ENCODE data around the gene SIPA1.

Gene SIPA1

DNA sequence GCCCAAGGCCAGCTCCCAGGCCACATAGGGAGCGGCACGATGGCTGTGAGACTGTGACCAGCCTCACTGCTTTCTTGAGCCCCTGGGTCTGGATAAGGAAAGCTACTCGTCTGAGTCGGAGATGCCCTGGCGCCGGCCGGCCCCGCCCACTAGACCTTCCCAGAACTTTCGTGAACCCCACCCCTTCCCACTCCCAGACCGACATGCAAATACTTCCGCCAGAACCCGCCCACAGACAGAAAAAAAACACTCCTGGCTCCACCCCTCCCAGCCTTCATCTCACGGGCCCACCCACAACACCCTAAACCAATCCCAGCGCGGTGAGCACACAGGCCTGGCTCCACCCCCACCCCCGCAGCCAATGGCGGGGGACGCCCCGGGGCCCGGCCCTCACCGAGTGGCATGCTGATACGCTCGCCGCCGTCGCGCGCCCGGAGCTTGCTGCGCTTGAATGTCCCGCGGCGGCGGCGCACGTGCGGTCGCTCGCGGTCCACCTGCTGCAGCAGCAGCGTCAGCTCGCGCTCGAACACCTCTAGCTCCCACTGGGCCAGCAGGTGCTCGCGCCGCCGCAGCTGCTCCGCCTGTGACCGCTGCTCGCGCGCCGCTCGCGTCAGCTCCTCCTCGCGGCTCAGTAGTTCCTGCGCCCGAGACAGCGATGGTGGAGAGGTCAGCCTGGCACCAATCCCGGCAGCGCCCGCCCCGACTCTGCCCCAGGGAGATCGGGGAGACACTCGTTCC lies 30.9 kb upstream of the SIPA1 start:
- no peak for DNase-seq
- in situ Hi-C loops (cut with MboI; ENCODE audit: low pct_unique_long_range_greater_than_20kb, low sequenced_read_pairs): no loop called here

DNA sequence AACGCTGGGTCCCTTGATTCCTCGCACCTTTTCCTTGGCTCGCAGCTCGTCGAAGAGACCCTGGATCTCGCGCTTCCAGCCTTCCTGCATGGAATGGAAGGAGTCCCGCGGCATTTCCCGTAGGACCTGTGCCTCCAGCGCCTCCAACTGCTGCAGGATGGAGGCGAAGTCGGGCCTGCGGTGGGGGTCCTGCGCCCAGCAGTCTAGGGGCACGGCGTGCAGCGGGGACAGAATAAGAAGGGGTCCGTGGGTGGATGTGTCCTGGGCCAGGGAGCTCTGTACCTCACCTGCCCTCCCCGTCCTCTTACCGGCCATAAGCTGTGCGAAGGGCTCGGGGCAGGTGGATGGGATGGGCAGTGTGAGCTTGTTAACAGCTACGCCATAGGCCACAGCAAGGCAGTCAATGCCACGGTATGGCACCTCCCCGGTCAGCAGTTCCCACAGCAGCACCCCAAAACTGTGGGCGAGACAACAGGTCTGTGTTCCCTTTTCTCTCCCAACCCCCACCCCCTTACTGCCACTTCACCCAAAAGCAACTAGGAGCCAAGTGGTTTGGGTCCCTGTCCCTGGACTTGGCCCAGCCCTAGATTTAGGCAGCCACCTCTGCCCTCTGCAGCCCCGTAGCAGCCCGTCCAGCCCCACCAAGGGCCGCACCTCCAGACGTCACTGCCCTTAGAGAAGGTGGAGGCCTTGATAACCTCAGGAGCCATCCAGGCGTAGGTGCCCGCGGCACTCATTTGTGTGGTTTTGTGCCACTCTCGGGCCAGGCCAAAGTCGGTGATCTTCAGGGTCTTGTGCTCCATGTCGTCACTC lies 30.1 kb upstream of the SIPA1 start:
- in situ Hi-C loops (cut with MboI; ENCODE audit: low pct_unique_long_range_greater_than_20kb, low sequenced_read_pairs): no loop called here
- no peak for DNase-seq

DNA sequence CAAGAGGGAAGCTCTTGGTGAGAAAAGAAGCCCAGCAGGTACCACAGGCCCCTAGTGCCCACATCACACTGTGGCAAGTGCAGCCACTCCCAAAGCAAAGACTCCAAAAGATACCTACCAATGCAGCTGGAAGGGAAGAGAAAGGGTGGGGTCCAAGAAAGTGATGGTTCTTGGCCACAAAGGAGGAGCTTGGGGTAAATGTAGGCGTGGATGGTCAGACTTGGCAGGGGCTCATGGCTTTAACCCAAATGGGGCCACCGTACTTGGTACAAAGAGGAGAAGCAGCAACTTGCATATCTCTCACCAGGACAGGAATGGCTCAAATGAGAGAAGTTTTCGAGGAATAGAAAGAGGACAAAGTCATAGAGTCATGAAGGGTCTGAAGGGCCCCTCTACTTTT lies 28.7 kb upstream of the SIPA1 start:
- in situ Hi-C loops (cut with MboI; ENCODE audit: low pct_unique_long_range_greater_than_20kb, low sequenced_read_pairs): no loop called here
- DNase-seq: no peak

DNA sequence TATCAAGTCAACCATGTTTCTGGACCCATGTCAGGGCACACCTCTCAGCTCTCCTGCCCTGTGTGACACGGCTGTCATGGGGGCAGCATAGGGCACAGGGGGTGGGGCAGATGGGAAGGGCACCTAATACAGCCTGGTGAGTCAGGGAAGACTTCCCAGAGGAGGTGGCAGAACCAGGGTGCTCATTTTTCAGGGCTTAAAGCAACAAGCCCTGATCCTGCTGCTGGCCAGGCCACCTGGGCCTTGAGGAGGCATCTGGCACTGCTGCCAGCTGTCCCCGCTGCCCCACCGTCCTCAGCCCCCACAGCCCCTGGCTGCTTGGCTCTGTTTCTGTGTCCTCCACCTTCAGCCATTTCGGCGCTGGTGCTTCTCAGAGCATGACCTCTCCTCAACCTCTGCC lies 28.2 kb upstream of the SIPA1 start:
- in situ Hi-C loops (cut with MboI; ENCODE audit: low pct_unique_long_range_greater_than_20kb, low sequenced_read_pairs): no loop called here
- no peak for DNase-seq

DNA sequence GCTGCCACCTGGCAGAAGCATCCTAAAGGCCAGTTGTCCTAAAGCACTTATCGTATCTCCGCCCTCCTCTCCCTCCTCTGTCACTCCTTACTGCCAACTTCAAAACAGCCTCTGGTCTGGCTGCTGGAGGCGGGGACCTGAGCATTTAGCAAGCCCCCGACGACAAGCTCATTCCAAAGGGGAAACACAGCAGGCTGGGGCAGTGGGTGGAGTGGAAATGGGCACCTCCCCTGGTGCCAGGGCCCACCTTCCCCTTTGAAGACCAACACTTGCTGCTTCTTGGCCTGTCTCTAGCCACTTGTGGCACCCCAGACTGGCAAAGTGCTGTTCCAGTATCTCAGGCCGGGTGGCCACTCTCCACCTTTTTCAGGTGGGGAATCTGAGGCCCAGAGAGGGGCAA lies 27.5 kb upstream of the SIPA1 start:
- DNase-seq: no peak
- in situ Hi-C loops (cut with MboI; ENCODE audit: low pct_unique_long_range_greater_than_20kb, low sequenced_read_pairs): no loop called here

DNA sequence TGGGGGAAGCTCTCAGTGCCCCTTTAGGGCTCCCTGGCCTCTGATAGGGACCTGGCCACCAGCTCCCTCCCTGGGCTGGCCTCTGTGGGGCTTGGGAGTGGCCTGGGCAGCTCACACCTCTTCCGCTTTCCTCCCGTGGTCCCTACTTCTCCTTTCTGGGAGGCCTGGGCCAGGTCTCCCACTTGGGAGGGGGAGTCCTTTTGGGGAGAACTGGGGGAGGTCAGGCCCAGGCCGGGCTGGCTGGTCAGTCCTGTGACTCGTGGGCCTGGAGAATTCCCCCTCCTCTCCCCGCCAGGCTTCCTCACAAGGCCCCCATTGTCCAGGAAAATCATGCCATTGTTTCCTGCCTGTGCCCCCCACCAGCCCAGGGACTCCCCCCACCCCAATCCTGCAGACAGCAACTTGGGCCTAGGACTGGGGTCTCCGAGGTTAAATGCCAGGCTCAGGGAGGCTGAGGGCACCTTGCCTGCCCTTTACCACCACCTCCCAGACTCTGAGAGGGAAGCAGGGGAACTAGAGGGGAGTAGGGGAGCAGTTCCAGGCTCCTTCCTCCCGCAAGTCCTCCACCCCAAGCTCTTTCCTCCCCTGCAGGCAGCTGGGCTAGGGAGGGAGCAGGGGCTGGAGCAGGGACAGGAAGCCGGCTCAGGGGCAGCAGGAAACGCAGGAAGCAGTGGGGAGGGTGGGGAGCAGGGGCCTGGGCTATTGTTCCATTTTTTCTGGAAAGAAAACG lies 26.7 kb upstream of the SIPA1 start:
- in situ Hi-C loops (cut with MboI; ENCODE audit: low pct_unique_long_range_greater_than_20kb, low sequenced_read_pairs): no loop called here
- DNase-seq: peak; percentile 68

DNA sequence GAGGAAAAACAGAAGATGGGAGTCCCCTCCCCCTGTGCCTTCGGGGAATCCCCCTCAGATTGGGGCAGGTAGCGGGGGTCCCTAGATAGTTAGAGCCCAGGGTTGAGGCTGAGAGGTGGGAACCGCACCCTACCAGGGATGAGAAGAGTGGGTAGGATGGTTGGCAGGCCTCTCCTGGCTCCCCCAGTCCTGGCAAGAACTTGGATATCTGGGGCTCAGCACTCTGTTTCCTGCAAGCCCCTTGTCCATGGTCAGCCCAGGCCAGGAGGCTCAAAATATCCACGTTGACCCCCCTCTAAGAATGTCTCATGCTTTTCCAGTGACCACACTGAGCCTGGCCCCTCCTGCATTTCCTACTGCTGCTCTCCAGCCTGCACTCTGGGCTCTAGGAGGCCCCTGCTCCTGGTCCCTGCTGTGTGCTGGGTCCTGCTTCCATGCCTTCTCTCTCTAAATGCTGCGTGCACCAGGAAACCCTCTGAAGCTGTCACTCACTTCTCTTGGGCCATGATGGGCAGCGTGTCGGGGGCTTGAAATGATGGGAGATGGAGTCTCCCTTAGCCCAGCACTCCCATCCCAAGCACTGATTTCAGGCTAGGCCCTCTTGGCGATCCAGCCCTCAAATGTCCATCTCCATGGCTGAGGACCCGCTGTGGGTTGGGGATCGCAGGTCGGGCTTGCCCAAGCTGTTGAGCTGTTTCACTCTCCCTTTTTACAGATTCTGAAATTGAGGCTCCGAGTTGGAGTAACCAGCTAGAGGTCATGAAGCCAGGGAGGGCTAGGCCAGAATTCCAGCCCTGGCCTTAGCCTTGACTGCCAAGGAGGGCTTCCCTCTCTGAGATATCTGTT lies 25.9 kb upstream of the SIPA1 start:
- DNase-seq: no peak
- in situ Hi-C loops (cut with MboI; ENCODE audit: low pct_unique_long_range_greater_than_20kb, low sequenced_read_pairs): no loop called here

DNA sequence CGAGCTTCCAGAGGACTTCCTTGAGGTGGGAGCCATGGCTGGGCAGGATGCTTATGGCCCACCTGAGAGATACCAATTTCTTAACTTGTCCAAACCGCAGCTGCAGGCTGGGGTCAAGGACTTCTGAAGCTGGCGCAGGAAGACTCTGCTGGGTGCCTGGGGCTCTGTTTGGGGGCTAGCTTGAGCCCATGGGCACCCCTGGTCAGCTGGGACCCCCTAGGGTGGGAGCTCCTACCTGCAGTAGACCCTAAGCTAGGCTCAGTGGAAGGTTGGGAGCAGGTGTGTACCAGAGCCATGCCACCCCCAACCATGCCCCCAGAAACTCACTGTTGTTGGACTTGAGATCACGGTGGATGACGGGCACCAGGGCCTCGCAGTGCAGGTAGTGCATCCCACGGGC lies 25.2 kb upstream of the SIPA1 start:
- DNase-seq: no peak
- in situ Hi-C loops (cut with MboI; ENCODE audit: low pct_unique_long_range_greater_than_20kb, low sequenced_read_pairs): no loop called here

DNA sequence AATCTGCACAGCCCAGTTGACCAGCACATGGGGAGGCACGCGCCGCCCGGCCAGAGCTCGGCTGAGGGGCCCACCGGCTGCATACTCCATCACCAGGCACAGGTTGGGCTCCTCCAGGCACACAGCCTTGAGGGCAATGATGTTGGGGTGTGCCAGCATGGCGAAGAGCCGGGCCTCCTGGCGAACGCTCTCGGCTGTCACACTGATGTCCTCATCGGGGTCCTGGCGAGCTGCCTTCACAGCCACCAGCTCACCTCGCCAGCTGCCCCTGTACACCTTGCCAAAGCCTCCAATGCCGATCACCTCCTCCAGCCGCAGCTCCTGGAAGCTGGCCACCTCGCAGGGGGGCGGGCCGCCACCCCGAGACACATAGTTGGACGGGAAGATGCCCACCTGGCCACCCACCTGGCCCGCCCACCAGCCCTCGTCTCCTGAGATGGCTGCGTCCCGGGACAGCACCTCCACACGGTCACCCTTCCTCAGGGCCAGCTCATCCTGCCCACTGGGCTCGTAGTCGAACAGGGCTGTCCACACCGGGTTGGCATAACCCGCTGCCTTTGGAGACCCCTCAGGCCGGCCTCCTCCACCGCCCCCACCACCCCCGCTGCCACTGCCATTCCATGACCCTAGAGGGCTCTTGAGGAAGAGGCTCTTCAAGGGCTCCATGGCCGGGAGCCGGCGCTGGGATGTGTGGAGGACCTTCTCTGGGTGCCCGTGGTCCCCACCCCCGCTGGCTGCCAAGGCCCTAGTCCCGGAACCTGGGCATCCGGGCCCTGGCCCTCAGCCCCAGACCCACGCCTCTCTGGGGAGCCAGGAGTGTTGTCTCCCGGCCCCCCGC lies 24.6 kb upstream of the SIPA1 start:
- in situ Hi-C loops (cut with MboI; ENCODE audit: low pct_unique_long_range_greater_than_20kb, low sequenced_read_pairs): no loop called here
- DNase-seq: no peak

DNA sequence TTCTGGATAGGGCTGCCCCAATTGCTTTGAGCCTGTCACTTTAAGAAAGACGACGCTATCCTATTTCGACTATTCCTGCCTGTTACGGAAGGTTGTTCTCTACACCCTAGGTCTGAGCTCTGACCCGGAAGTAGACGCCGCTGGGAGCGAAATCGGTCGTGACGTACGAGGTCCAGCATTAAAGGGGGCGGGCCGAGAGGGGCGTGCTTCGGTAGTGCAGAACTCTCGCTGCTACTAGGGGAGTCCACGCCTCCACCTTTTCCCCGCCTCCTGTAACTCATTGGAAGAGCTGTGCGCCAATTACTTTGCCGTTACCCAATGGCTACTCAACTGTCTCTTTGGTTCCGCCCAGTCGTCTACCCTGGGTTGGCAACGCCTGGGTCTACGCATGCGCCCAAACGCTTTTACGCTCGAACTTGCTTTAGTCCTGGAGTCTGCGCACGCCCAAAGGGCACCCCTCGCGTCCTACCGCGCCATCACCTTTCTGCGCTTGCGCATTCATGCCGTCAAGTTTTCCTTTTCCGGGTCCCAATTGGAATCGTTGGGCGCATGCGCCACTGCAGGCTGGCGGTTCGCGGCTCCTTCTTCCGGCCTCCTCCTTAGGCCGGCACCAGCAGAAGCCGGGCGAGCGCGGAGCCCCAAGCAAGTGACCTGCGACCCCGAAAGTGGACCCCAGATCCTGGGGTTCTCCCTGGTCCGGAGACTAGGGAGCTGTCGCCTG lies 22.5 kb upstream of the SIPA1 start, which contains the start of gene PCNX3:
Gene PCNX3, plus strand, starts transcription at position 548 of the 721 bp plus-strand sequence. CDS start 536 bp downstream, outside the sequence.
- peak; percentile 100 for DNase-seq
- in situ Hi-C loops (cut with MboI; ENCODE audit: low pct_unique_long_range_greater_than_20kb, low sequenced_read_pairs): no loop called here

DNA sequence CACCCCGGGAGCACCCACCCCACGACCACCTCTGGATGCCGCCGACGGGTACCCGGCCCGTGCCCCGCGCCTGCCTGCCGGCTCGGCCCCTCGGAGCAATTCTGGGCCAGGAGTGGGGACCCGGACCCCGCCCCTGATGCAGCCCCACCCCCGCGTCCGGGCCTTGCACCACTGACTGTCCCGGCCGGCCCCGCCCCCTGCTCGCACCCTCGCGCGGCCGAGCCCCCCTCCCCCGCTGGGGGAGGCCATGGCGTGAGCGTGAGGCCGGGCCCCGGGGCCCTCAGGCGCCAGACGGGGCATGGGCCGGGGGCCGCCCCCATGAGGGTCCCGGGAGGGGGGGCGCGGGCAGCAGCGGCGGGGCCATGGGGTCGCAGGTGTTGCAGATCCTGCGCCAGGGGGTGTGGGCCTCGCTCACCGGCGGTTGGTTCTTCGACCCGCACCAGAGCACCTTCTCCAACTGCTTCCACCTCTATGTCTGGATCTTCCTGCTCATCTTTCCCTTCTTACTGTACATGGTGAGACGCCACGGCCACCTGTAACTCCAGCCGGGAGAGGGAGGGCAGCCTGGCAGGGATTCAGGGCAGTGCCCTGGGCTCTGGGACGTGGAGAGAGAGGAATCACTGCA lies 21.8 kb upstream of the SIPA1 start:
- no peak for DNase-seq
- in situ Hi-C loops (cut with MboI; ENCODE audit: low pct_unique_long_range_greater_than_20kb, low sequenced_read_pairs): no loop called here

DNA sequence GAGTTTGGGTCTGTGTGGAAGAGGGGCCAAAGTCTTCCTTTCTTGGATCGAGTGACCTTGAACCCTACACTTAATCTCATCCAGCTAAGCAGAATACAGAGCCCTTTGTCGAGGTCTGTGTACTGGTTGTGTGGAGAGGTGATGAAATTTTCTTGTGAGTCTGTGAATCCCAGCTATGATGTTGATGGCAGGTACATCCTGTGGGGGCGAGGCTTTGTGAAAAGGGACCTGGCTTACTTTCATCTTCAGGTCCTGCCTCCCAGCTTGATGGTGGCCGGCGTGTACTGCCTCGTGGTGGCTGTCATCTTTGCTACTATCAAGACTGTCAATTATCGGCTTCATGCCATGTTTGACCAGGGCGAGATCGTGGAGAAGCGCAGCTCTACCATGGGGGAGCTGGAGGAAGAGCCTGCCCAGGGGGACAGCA lies 21.3 kb upstream of the SIPA1 start:
- in situ Hi-C loops (cut with MboI; ENCODE audit: low pct_unique_long_range_greater_than_20kb, low sequenced_read_pairs): no loop called here

DNA sequence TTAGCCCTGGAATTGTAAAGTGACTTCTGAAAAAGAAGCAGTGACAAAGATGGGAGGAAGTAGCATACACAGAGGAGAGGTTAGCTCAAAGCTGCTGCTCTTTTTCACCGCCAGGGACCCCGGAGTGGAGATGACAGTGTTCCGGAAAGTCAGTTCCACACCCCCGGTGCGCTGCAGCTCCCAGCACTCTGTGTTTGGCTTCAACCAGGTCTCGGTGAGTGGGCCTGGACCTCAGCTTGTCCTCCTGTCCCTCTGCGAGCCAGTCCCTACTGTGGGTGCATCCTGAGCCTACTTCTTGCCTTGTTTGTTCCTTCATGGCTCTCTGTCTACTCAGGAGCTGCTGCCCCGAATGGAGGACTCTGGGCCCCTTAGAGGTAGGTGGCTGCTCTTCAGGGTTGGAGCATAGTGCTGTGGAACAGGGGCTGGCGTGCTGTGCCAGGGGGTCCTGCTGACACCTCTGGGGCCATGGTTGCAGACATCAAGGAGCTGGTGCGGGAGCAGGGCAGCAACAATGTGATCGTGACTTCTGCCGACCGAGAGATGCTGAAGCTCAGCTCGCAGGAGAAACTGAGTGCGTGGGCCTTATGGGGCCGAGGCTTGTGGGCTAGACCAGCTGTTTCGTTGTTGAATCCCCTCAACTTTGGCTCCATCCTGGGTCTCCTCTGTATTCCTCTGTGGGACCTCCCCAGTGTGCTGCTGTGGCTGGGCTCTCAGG lies 20.6 kb upstream of the SIPA1 start:
- in situ Hi-C loops (cut with MboI; ENCODE audit: low pct_unique_long_range_greater_than_20kb, low sequenced_read_pairs): no loop called here
- no peak for DNase-seq

More for the DNA sequence above, 21.3 kb upstream of the SIPA1 start:
- no peak for DNase-seq

DNA sequence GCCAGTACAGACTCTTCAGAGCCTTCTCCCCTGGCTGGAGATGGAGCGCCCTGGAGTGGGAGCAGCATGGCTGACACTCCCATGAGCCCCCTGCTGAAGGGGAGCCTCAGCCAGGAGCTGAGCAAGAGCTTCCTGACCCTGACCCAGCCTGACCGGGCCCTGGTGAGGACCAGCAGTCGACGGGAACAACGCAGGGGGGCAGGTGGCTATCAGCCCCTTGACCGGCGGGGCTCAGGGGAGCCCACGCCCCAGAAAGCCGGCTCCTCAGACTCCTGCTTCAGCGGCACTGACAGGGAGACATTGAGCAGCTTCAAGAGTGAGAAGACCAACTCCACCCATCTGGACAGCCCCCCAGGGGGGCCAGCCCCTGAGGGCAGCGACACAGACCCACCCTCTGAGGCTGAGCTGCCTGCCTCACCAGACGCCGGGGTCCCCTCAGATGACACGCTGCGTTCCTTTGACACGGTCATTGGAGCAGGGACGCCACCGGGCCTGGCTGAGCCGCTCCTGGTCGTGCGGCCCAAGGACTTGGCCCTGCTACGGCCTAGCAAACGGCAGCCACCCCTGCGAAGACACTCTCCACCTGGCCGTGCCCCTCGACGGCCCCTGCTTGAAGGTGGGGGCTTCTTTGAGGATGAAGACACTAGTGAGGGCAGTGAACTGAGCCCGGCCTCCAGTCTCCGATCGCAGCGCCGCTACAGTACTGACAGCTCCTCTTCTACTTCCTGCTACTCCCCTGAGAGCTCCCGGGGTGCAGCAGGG lies 19.7 kb upstream of the SIPA1 start:
- no peak for DNase-seq
- in situ Hi-C loops (cut with MboI; ENCODE audit: low pct_unique_long_range_greater_than_20kb, low sequenced_read_pairs): no loop called here

DNA sequence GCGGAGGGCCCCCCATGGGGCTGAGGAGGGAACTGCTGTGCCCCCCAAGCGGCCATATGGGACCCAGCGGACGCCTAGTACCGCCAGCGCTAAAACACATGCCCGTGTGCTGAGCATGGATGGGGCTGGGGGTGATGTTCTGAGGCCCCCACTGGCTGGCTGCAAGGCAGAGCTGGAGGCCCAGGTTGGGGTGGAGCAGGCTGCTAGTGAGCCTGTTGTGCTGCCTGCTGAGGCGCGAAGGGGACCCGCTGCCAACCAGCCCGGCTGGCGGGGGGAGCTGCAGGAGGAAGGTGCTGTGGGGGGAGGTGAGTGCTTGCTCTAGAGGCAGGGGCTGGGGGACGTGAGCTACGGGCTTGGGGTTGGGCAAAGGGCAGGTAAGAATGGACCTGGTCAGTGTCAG lies 19.1 kb upstream of the SIPA1 start:
- in situ Hi-C loops (cut with MboI; ENCODE audit: low pct_unique_long_range_greater_than_20kb, low sequenced_read_pairs): no loop called here
- DNase-seq: no peak
